ENCODE measurements around the gene GSTO1.

DNA sequence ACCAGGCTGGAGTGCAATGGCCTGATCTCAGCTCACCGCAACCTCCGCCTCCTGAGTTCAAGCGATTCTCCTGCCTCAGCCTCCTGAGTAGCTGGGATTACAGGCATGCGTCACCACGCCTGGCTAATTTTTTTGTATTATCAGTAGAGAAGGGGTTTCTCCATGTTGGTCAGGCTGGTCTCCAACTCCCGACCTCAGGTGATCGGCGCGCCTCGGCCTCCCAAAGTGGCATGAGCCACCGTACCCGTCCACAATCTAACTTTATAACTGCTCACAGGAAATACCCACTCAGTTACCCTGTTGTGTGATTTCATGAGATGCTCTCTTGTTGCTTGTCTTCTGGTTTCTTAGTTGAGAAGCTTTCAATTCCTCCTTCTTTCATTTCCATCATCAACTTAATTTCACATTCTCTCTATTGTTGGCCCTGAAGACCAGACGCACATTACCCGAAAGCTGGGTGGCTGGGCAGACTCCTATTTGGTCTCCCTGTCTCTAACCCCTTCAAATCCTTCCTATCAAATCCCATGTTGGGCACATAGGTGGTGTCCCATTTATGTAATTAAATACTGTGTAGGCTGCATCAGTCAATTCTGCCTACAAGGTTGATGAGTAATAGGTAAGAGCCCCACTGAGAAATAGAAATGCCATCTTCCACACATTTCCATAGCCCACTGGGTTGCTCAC is 13.2 kb downstream of the GSTO1 start:
- TF ChIP-seq, protein P1, sequence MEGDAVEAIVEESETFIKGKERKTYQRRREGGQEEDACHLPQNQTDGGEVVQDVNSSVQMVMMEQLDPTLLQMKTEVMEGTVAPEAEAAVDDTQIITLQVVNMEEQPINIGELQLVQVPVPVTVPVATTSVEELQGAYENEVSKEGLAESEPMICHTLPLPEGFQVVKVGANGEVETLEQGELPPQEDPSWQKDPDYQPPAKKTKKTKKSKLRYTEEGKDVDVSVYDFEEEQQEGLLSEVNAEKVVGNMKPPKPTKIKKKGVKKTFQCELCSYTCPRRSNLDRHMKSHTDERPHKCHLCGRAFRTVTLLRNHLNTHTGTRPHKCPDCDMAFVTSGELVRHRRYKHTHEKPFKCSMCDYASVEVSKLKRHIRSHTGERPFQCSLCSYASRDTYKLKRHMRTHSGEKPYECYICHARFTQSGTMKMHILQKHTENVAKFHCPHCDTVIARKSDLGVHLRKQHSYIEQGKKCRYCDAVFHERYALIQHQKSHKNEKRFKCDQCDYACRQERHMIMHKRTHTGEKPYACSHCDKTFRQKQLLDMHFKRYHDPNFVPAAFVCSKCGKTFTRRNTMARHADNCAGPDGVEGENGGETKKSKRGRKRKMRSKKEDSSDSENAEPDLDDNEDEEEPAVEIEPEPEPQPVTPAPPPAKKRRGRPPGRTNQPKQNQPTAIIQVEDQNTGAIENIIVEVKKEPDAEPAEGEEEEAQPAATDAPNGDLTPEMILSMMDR (IDR thresholded peaks at IDR 0.05), result no peak
- TF ChIP-seq POLR2A (IDR thresholded peaks at IDR 0.05), result no peak

Measured in esophagus squamous epithelium (tissue), 4 donors.